Posterior vena cava (tissue), 2 donors: ENCODE data around the gene MTHFD2. TPM values are rescaled to one million over a fixed set of nuclear protein-coding genes. Genes with fewer than 3 reads are reported as not detected.
"Not testable (repeated sequence)": the region's sequence is repeated elsewhere in the genome, so short reads cannot be mapped to it uniquely, and the experiment has no call there.

Source experiments
- DNase-seq: peaks from one replicate; pipeline ENCODE4 v3.0.0-alpha.2; 2020; ENCODE audit warnings: low spot score
- intact Hi-C, 2 donors: fragments of 100-400 bp; cut with DNase I; formaldehyde crosslinking; loops; one replicate each; pipeline versions ENCODE4 v1.14.1 to v1.14.2; 2022 to 2023
- long read RNA-seq, 2 donors: library from polyadenylated mRNA; unstranded; transcript quantifications; one replicate each; pipeline ENCODE4 v2.0.0, GENCODE V29; 2020 to 2021
- total RNA-seq, 2 donors: library from RNA; stranded (reverse); fragmentation: NEBNext Ultra II Directional; extraction: Animal tissue kit (Norgen Biotek cat#: 25700); gene quantifications; one replicate each; pipeline ENCODE4 v1.2.1, GENCODE V29; 2021
- donor health status: DM: yes; HTN: yes; CAD: no.
- donor health status: DM: yes; HTN: yes; CAD: no.

The MTHFD2 gene
- 100 to 1,000 TPM in 1 of 2 donors, 10 to 100 TPM in 1; 83.7 to 101 TPM for total RNA-seq
- long read RNA-seq, donor 1, full-length matches to known transcripts: 44 of 62 reads
- long read RNA-seq, donor 1, partial matches to known transcripts: 3 of 62 reads
- long read RNA-seq, donor 1, other reads (novel, unspliced or antisense): 15 of 62 reads
- long read RNA-seq, donor 2, full-length matches to known transcripts: 229 of 309 reads
- long read RNA-seq, donor 2, partial matches to known transcripts: 9 of 309 reads
- long read RNA-seq, donor 2, other reads (novel, unspliced or antisense): 71 of 309 reads

DNA sequence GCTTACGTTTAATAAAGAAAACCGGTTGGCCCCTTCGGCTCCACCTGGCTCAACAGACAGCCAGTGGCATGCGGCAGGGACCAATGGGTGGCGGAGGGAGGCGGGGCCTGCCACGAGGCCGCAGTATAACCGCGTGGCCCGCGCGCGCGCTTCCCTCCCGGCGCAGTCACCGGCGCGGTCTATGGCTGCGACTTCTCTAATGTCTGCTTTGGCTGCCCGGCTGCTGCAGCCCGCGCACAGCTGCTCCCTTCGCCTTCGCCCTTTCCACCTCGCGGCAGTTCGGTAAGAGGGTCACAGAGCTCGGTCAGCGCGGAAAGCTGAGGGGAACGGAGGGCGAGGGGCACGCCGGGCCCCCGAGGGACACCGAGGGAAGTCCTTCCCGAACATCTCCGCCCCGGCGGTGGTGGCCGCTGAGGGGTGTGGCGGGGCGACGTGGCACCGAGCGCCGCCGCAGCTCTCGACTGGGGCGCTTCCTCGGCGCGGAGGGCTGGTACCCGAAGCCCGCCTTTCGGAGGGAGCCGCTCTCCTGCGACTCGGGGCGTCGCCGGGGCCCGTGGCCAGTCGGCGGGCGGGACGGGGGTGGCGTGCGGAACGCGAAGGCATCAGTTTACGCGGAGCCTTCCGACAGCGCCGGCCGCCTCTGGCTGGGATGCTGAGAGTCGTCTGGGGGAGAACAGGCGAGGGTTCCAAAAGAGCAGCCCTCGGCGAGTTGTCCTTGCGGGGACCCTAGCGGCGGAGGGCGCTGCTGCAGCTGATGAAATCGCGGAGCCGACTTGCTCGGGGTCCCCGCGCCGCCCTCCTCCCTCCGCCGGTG is at the start of gene MTHFD2:
Gene MTHFD2 (plus strand): TSS at position 155 of the 814 bp plus-strand sequence. CDS start 27 bp downstream, at position 182.
- intact Hi-C loops: no loop called here
- peak; percentile 98 for DNase-seq

DNA sequence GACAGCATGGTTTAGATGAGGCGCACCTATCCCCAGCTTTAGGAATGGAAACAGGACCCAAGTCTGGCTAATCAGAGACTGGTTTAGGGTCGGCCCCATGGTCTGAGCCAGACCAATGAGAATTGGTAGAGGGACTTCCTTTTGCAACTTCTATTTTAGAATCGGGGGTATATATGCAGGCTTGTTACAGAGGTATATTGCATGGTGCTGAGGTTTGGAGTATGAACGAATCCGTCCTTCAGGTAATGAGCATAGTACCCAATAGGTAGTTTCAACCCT is 49.2 kb upstream of the MTHFD2 start:
- intact Hi-C loops: no loop called here
- no peak for DNase-seq

DNA sequence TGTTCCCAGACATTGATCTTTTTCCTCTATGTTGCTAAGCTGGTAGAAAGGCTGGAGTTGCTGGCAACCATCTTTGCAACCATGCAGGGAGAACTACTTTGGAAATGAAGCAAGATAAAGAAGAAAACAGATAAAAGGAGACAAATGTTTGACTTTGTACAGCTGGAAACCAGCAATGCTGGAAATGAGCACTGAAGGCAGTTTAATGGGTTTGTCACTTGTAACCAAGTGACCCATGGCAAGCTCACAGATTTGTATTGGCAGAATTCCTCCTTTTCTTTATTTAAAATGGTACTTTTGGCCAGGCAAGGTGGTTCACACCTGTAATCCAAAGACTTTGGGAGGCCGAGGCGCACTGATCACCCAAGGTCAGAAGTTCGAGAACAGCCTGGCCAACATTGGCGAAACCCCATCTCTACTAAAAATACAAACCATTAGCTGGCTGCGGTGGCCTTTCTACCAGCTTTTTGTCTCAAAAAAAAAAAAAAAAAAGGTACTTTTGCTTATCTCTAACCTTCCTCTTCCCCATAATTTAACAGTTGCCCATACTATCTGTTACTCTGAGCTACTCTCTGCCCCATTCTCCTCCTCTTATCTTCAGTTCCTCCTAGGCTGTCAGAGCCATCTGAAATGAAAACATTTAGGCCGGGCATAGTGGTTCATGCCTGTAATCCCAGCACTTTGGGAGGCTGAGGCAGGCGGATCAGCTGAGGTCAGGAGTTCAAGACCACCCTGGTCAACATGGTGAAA is 48.7 kb upstream of the MTHFD2 start:
- intact Hi-C loops: no loop called here
- no peak for DNase-seq

GRCh38 chr2:74152954-74153353 is 45.5 kb upstream of the MTHFD2 start:
- no peak for DNase-seq
- intact Hi-C loops: no loop called here

GRCh38 chr2:74155830-74156229 is 42.6 kb upstream of the MTHFD2 start:
- no peak for DNase-seq
- intact Hi-C loops: no loop called here

DNA sequence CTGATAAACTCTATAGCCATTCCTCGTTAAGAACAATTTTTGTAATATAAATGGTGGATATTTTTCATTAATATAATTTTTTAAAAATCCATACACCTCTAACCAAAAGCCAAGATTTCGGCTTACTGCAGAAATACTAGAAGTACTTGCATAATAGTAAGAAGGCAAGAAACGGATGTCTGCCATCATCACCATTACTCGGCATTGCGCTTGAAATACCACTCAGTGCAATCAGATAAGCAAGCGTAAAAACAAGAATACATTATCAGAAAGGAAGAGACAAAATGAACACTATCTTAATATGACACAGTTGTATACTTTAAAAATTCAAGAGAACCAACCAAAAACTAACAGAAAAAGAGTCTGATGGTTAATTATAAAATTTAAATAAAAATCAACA is 35.5 kb upstream of the MTHFD2 start:
- intact Hi-C loops: no loop called here

DNA sequence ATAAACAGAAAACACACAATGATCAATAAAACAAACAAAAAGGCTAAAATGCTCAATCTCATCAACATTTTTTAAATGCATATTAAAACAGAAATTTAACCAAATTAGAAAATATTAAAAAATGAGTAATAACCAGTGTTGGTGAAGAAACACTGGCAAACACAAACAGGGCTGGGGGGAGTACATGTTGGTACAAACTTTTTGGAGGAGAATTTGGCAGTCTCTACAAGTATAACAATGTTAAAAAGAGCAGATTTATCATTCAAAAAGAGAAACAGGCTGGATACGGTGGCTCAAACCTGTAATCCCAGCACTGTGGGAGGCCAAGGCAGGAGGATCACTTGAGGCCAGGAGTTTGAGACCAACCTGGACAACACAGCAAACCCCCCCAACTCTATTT is 33.7 kb upstream of the MTHFD2 start:
- intact Hi-C loops: no loop called here

More for the DNA sequence above, 35.5 kb upstream of the MTHFD2 start:
- no peak for DNase-seq

GRCh38 chr2:74168739-74169138 is 29.7 kb upstream of the MTHFD2 start:
- no peak for DNase-seq
- intact Hi-C loops: no loop called here

More for the DNA sequence above, 33.7 kb upstream of the MTHFD2 start:
- no peak for DNase-seq

- intact Hi-C loops: no loop called here
- no peak for DNase-seq
These were observed 23.5 kb upstream of the MTHFD2 start for GRCh38 chr2:74174909-74175308.

DNA sequence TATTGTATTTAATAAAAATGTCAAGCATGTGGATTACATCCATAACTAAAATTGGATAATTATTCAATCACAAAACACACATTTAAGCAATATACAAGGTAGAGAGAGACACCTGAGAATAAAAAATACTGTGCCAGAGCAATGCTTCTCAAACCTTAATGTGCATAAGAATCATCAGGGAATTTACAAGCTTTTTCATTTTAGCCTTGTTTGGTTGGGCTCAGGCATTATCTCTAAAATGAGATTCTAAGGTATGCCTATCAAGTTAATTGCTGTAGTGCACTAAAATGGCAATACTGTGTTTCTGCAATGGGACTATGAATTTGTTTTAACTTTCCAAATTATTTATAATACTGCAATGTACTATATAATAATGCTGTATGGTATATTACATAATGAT is 20.7 kb upstream of the MTHFD2 start:
- no peak for DNase-seq
- intact Hi-C loops: no loop called here

- DNase-seq: peak; percentile 99
- intact Hi-C loops: no loop called here
These were observed 20.0 kb upstream of the MTHFD2 start, which contains the start of gene MOB1A for GRCh38 chr2:74178211-74179062. MOB1A (minus strand) TSS chr2:74178879; CDS start chr2:74178674, 205 bp downstream.

GRCh38 chr2:74179063-74179865 is 19.2 kb upstream of the MTHFD2 start:
- DNase-seq: no peak

GRCh38 chr2:74181739-74182138 is 16.7 kb upstream of the MTHFD2 start:
- DNase-seq: no peak
- intact Hi-C loops: no loop called here

More at GRCh38 chr2:74179063-74179865, 19.2 kb upstream of the MTHFD2 start:
- intact Hi-C loops: no loop called here

GRCh38 chr2:74183878-74184277 is 14.5 kb upstream of the MTHFD2 start:
- intact Hi-C loops: no loop called here

GRCh38 chr2:74186038-74186437 is 12.4 kb upstream of the MTHFD2 start:
- DNase-seq: no peak
- intact Hi-C loops: no loop called here

More at GRCh38 chr2:74183878-74184277, 14.5 kb upstream of the MTHFD2 start:
- DNase-seq: no peak

DNA sequence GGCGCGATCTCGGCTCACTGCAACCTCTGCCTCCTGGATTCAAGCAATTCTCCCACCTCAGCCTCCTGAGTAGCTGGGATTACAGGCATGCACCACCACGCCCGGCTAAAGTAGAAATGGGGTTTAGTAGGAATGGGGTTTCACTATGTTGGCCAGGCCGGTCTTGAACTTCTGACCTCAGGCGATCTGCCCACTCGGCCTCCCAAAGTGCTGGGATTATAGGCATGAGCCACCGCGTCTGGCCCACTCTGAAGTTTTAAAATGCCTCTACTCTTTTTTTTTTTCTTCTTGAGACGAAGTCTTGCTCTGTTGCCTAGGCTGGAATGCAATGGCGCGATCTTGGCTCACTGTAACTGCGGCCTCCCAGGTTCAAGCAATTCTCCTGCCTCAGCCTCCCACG is 11.7 kb upstream of the MTHFD2 start:
- intact Hi-C loops, DNase-seq: not testable (repeated sequence)

- intact Hi-C loops: no loop called here
- DNase-seq: no peak
These were observed 10.3 kb upstream of the MTHFD2 start for GRCh38 chr2:74188018-74188601.

- intact Hi-C loops: no loop called here
- DNase-seq: no peak
These were observed 9.7 kb upstream of the MTHFD2 start for GRCh38 chr2:74188696-74189095.
